HEK293 (cell line): ENCODE results near the gene IL17B.

ENCODE experiments used
- CTCF ChIA-PET: fragments of 350-600 bp; formaldehyde crosslinking; extraction: SDS; loops from one replicate; lab custom pipeline; 2021; ENCODE audit warnings: antibody characterized with exemption; lab: Yijun Ruan, JAX
- POLR2A ChIA-PET: fragments of 300-600 bp; formaldehyde crosslinking; extraction: SDS; loops from one replicate; lab custom pipeline; 2020; ENCODE audit warnings: antibody characterized with exemption, inconsistent platforms; lab: Yijun Ruan, JAX
- H3K27ac ChIP-seq: fragments of 200-500 bp; sonication (Bioruptor generic); 2 replicates; pipeline ENCODE4 v1.5.1; 2014; ENCODE audit warnings: low read depth, low read length, control low read depth, inconsistent platforms; ENCODE audit errors: extremely low read depth
- H3K36me3 ChIP-seq, 2 experiments: fragments of 200-500 bp in 1 of 2; sonication (Bioruptor generic) in 1 of 2; 1 replicate in 1 of 2; 2 replicates in 1 of 2; pipeline ENCODE4 v1.5.1; 2014 to 2017; ENCODE audit warnings: inconsistent platforms in 2 of 2, low read length in 2 of 2; ENCODE audit not compliant: control insufficient read depth in 2 of 2, insufficient read depth in 1 of 2
- H3K4me1 ChIP-seq: fragments of 200-500 bp; sonication (Bioruptor generic); 2 replicates; pipeline ENCODE4 v1.5.1; 2014; ENCODE audit warnings: mild to moderate bottlenecking, low read length, inconsistent platforms; ENCODE audit not compliant: control insufficient read depth, insufficient read depth
- H3K4me3 ChIP-seq: 2 replicates; pipeline ENCODE4 v1.5.1; 2011; ENCODE audit warnings: low read depth, mild to moderate bottlenecking, control low read depth, low read length, moderate library complexity
- H3K9me3 ChIP-seq: fragments of 200-500 bp; sonication (Bioruptor generic); 2 replicates; pipeline ENCODE4 v1.5.1; 2014; ENCODE audit warnings: low read depth, low read length, inconsistent platforms; ENCODE audit not compliant: control insufficient read depth, insufficient read depth
- CTCF ChIP-seq: fragments of 450-650 bp; formaldehyde crosslinking; IDR thresholded peaks from 2 replicates; pipeline ENCODE4 v1.5.1; 2016; ENCODE audit warnings: missing biosample characterization, missing genetic modification characterization
- GLI4 ChIP-seq: fragments of 450-650 bp; formaldehyde crosslinking; IDR thresholded peaks from 2 replicates; pipeline ENCODE4 v1.5.1; 2016; ENCODE audit warnings: missing biosample characterization, missing genetic modification characterization
- PRDM10 ChIP-seq: fragments of 450-650 bp; formaldehyde crosslinking; IDR thresholded peaks from 2 replicates; pipeline ENCODE4 v1.5.1; 2016; ENCODE audit warnings: missing biosample characterization, missing genetic modification characterization
- ZBTB26 ChIP-seq: fragments of 450-650 bp; formaldehyde crosslinking; optimal IDR thresholded peaks from 2 replicates; pipeline ENCODE3; 2016; ENCODE audit warnings: missing biosample characterization, mild to moderate bottlenecking, missing genetic modification characterization
- ZNF23 ChIP-seq: fragments of 450-650 bp; formaldehyde crosslinking; IDR thresholded peaks from 2 replicates; pipeline ENCODE4 v1.5.1; 2016; ENCODE audit warnings: missing biosample characterization, missing genetic modification characterization, borderline replicate concordance
- ZNF366 ChIP-seq: fragments of 450-650 bp; formaldehyde crosslinking; conservative IDR thresholded peaks from 2 replicates; pipeline ENCODE4 v1.5.1; 2016; ENCODE audit warnings: missing biosample characterization, missing genetic modification characterization
- ZNF394 ChIP-seq: fragments of 450-650 bp; formaldehyde crosslinking; IDR thresholded peaks from 2 replicates; pipeline ENCODE4 v1.5.1; 2016; ENCODE audit warnings: missing biosample characterization, missing genetic modification characterization, mild to moderate bottlenecking, moderate library complexity, borderline replicate concordance
- ZNF449 ChIP-seq: fragments of 450-650 bp; formaldehyde crosslinking; IDR thresholded peaks from 2 replicates; pipeline ENCODE4 v1.5.1; 2017; ENCODE audit warnings: missing biosample characterization, mild to moderate bottlenecking, missing genetic modification characterization, moderate library complexity
- ZNF600 ChIP-seq: fragments of 450-650 bp; formaldehyde crosslinking; IDR thresholded peaks from 2 replicates; pipeline ENCODE4 v1.5.1; 2016; ENCODE audit warnings: missing biosample characterization, missing genetic modification characterization
- ZNF626 ChIP-seq: fragments of 450-650 bp; sonication (Bioruptor Pico); formaldehyde crosslinking; IDR thresholded peaks from 2 replicates; pipeline ENCODE4 v1.5.1; 2018; ENCODE audit warnings: missing biosample characterization, missing genetic modification characterization, inconsistent platforms
- ZNF654 ChIP-seq: fragments of 450-650 bp; formaldehyde crosslinking; IDR thresholded peaks from 2 replicates; pipeline ENCODE4 v1.5.1; 2016; ENCODE audit warnings: low read depth, missing biosample characterization, missing genetic modification characterization
- ZNF768 ChIP-seq: fragments of 450-650 bp; formaldehyde crosslinking; IDR thresholded peaks from 2 replicates; pipeline ENCODE4 v1.5.1; 2018; ENCODE audit warnings: missing biosample characterization, mild to moderate bottlenecking, missing genetic modification characterization

Gene IL17B

GRCh38 chr5:149372076-149372795 lies 6.9 kb downstream of the IL17B start:
- ChIA-PET POLR2A (interaction anchor here (0.6 to 1.5 kb wide), 6 partner anchors 8 to 51 kb away, joined by 3 to 9 read pairs (median 4); partner anchors contain the start of genes GRPEL2 and PCYOX1L), CTCF (interaction anchor here (0.6 to 15.5 kb wide), 31 partner anchors 8 to 1389 kb away, joined by 3 to 212 read pairs (median 4); partner anchors contain the start of genes IL17B and PCYOX1L)
- H3K27ac ChIP-seq, result no peak overlapping the region
- H3K4me3 ChIP-seq, result no peak overlapping the region
- TF ChIP-seq ZNF394 (tag by site-specific recombination) (peak; percentile 44; the same call in 1 of the 2 replicates), ZNF449 (tag by site-specific recombination) (no peak), ZNF626 (tag by site-specific recombination) (no peak), ZNF768 (no peak), ZNF23 (no peak)
- peaks cover 0 to 6% of the 10 kb centered on the region in 2 experiments; a peak in 1 of 3 replicates for H3K36me3 ChIP-seq
- no peaks in the 10 kb centered on the region for H3K4me1 ChIP-seq
- no peaks in the 10 kb centered on the region for H3K9me3 ChIP-seq

GRCh38 chr5:149371296-149371962 lies 7.7 kb downstream of the IL17B start:
- Histone ChIP-seq H3K4me3 (no peak overlapping the region), H3K36me3 (peaks cover 0 to 6% of the 10 kb centered on the region in 2 experiments; a peak in 1 of 3 replicates), H3K9me3 (no peaks in the 10 kb centered on the region), H3K4me1 (no peaks in the 10 kb centered on the region), H3K27ac (no peak overlapping the region)
- CTCF ChIA-PET, result interaction anchor here (0.6 to 15.5 kb wide), 34 partner anchors 8 to 1389 kb away, joined by 3 to 212 read pairs (median 4); partner anchors contain the start of genes IL17B and PCYOX1L
- POLR2A ChIA-PET, result interaction anchor here (0.6 to 1.5 kb wide), 6 partner anchors 8 to 51 kb away, joined by 3 to 9 read pairs (median 4); partner anchors contain the start of genes GRPEL2 and PCYOX1L
- peak; percentile 61 for TF ChIP-seq ZNF654 (tag by site-specific recombination)
- peak; percentile 59; the same call in 1 of the 2 replicates for TF ChIP-seq ZNF600 (tag by site-specific recombination)
- TF ChIP-seq ZNF23, result no peak
- TF ChIP-seq CTCF, result peak; percentile 73
- TF ChIP-seq ZBTB26 (tag by site-specific recombination), result no peak
- TF ChIP-seq ZNF366 (tag by site-specific recombination), result peak; percentile 53

- Histone ChIP-seq H3K4me3 (no peak overlapping the region), H3K9me3 (no peaks in the 10 kb centered on the region), H3K4me1 (no peaks in the 10 kb centered on the region), H3K27ac (no peak overlapping the region), H3K36me3 (peaks cover 0 to 6% of the 10 kb centered on the region in 2 experiments; a peak in 1 of 3 replicates)
- ChIA-PET CTCF (interaction anchor here (0.7 to 15.5 kb wide), 16 partner anchors 9 to 97 kb away, joined by 3 to 212 read pairs (median 6); partner anchors contain the start of genes IL17B and PCYOX1L), POLR2A (no interaction called here)
- no peak for TF ChIP-seq GLI4 (tag by site-specific recombination)
- peak; percentile 83 for TF ChIP-seq PRDM10 (tag by site-specific recombination)
Observed at GRCh38 chr5:149370878-149371277, 8.2 kb downstream of the IL17B start.
